Measurements from ENCODE around the gene OTUD5. TPM values are rescaled to one million over a fixed set of nuclear protein-coding genes. Genes with fewer than 3 reads are reported as not detected.

Gene OTUD5
- total RNA-seq, 4 donors from 2014 or later = 39.4 to 96.9 (median 40.6) TPM

- H3K4me1 ChIP-seq = peaks cover 0 to 9% (median 0%) of the 10 kb centered on the region in 4 donors
- H3K4me3 ChIP-seq = no peak overlapping the region
- H3K27ac ChIP-seq = no peak overlapping the region
- H3K27me3 ChIP-seq = no peaks in the 10 kb centered on the region
- in situ Hi-C loops (cut with MboI; ENCODE audit: low pct_ligation_motif_present in 1 of 4, low pct_unique_long_range_greater_than_20kb in 1 of 4, low sequenced_read_pairs in 3 of 4) (no loop called here), intact Hi-C loops (cut with DNase I; ENCODE audit: low total_unique reads) (no loop called here)
- no peak for TF ChIP-seq POLR2A (IDR thresholded peaks at IDR 0.05)
- TF ChIP-seq EP300 (IDR thresholded peaks at IDR 0.05; ENCODE audit: low read depth) = no peak
- no peak for TF ChIP-seq POLR2AphosphoS5 (IDR thresholded peaks at IDR 0.05)
- no peak for TF ChIP-seq CTCF (IDR thresholded peaks at IDR 0.05)
- WGBS, 2 donors (ENCODE audit: low coverage in 1 of 2) = 84% methylated on average over 4 of the region's 4 CpGs; no CpG with 5 or more reads in 1 of the 2 donors
- no peaks in the 10 kb centered on the region for H3K9me3 ChIP-seq
- no peak for DNase-seq
- no peaks in the 10 kb centered on the region for H3K36me3 ChIP-seq
Measured at GRCh38 chrX:49000636-49001035, 43.2 kb upstream of the OTUD5 start.

GRCh38 chrX:48999030-48999429, 41.6 kb upstream of the OTUD5 start:
- in situ Hi-C loops (cut with MboI; ENCODE audit: low pct_ligation_motif_present in 1 of 4, low pct_unique_long_range_greater_than_20kb in 1 of 4, low sequenced_read_pairs in 3 of 4) (no loop called here), intact Hi-C loops (cut with DNase I; ENCODE audit: low total_unique reads) (no loop called here)
- no peak overlapping the region for H3K4me3 ChIP-seq
- DNase-seq = no peak
- H3K27me3 ChIP-seq = no peaks in the 10 kb centered on the region
- TF ChIP-seq CTCF (IDR thresholded peaks at IDR 0.05) (no peak), POLR2A (IDR thresholded peaks at IDR 0.05) (no peak), POLR2AphosphoS5 (IDR thresholded peaks at IDR 0.05) (no peak), EP300 (IDR thresholded peaks at IDR 0.05; ENCODE audit: low read depth) (no peak)
- H3K9me3 ChIP-seq = no peaks in the 10 kb centered on the region
- H3K27ac ChIP-seq = no peak overlapping the region
- no peaks in the 10 kb centered on the region for H3K36me3 ChIP-seq
- peaks cover 0 to 9% (median 0%) of the 10 kb centered on the region in 4 donors for H3K4me1 ChIP-seq
- WGBS, 2 donors (ENCODE audit: low coverage in 1 of 2) = 81% methylated on average over 5 of the region's 5 CpGs; no CpG with 5 or more reads in 1 of the 2 donors

GRCh38 chrX:48998391-48998790, 41.0 kb upstream of the OTUD5 start:
- 88% methylated on average over 4 of the region's 4 CpGs; no CpG with 5 or more reads in 1 of the 2 donors for WGBS, 2 donors (ENCODE audit: low coverage in 1 of 2)
- TF ChIP-seq POLR2A (IDR thresholded peaks at IDR 0.05) (no peak), EP300 (IDR thresholded peaks at IDR 0.05; ENCODE audit: low read depth) (no peak), CTCF (IDR thresholded peaks at IDR 0.05) (no peak), POLR2AphosphoS5 (IDR thresholded peaks at IDR 0.05) (no peak)
- Histone ChIP-seq H3K4me1 (peaks cover 0 to 9% (median 0%) of the 10 kb centered on the region in 4 donors), H3K4me3 (no peak overlapping the region), H3K27me3 (no peaks in the 10 kb centered on the region), H3K36me3 (no peaks in the 10 kb centered on the region), H3K27ac (no peak overlapping the region), H3K9me3 (no peaks in the 10 kb centered on the region)
- DNase-seq = no peak
- intact Hi-C loops (cut with DNase I; ENCODE audit: low total_unique reads) = no loop called here
- in situ Hi-C loops (cut with MboI; ENCODE audit: low pct_ligation_motif_present in 1 of 4, low pct_unique_long_range_greater_than_20kb in 1 of 4, low sequenced_read_pairs in 3 of 4) = no loop called here

- TF ChIP-seq EP300 (IDR thresholded peaks at IDR 0.05; ENCODE audit: low read depth) = no peak
- TF ChIP-seq POLR2AphosphoS5 (IDR thresholded peaks at IDR 0.05) = no peak
- no peak for TF ChIP-seq CTCF (IDR thresholded peaks at IDR 0.05)
- no peak for TF ChIP-seq POLR2A (IDR thresholded peaks at IDR 0.05)
- H3K9me3 ChIP-seq = no peaks in the 10 kb centered on the region
- no peak overlapping the region for H3K4me3 ChIP-seq
- 58% methylated on average over 1 of the region's 1 CpG; no CpG with 5 or more reads in 1 of the 2 donors for WGBS, 2 donors (ENCODE audit: low coverage in 1 of 2)
- intact Hi-C loops (cut with DNase I; ENCODE audit: low total_unique reads) (no loop called here), in situ Hi-C loops (cut with MboI; ENCODE audit: low pct_ligation_motif_present in 1 of 4, low pct_unique_long_range_greater_than_20kb in 1 of 4, low sequenced_read_pairs in 3 of 4) (no loop called here)
- H3K36me3 ChIP-seq = no peaks in the 10 kb centered on the region
- H3K27ac ChIP-seq = no peak overlapping the region
- no peak for DNase-seq
- H3K27me3 ChIP-seq = no peaks in the 10 kb centered on the region
- H3K4me1 ChIP-seq = peaks cover 0 to 9% (median 0%) of the 10 kb centered on the region in 4 donors
Measured at GRCh38 chrX:48997865-48998264, 40.5 kb upstream of the OTUD5 start.
